ENCODE data around the gene TERF2IP. TPM values are rescaled to one million over a fixed set of nuclear protein-coding genes. Genes with fewer than 3 reads are reported as not detected.
A peak's percentile ranks its signal among the peaks of the same experiment; 100 is the strongest.

The TERF2IP gene
- total and polyA plus RNA-seq, 2 donors (not counting 1 experiment from before 2014, with no cell fraction given) = 47.5 to 54.7 TPM

GRCh38 chr16:75676909-75677308 is 29.3 kb downstream of the TERF2IP start, which contains the start of gene CPHXL2:
CPHXL2 (minus strand) TSS chr16:75677009; CDS start chr16:75676999, 10 bp downstream.
- no peak within 1 kb of the TSS for H3K9ac ChIP-seq (ENCODE audit: insufficient read depth, low read length)
- H3K4me2 ChIP-seq (ENCODE audit: extremely low read depth, insufficient read depth, low read length) = no peak within 1 kb of the TSS
- no peaks in the 10 kb centered on the region for H3K9me3 ChIP-seq (ENCODE audit: control insufficient read depth, insufficient read depth, low read depth, low read length)
- no peaks in the 10 kb centered on the region for H3K79me2 ChIP-seq (ENCODE audit: control insufficient read depth, insufficient read depth, low read length)
- no peak within 1 kb of the TSS for H2AFZ ChIP-seq (ENCODE audit: low read length)
- no peak for TF ChIP-seq CTCF (conservative IDR thresholded peaks at IDR 0.05 in 1 of 2, IDR thresholded peaks at IDR 0.05 in 1 of 2; ENCODE audit: low read depth in 1 of 2, low read length in 2 of 2)
- TF ChIP-seq EZH2 (IDR thresholded peaks at IDR 0.05; ENCODE audit: low read length, missing control alignments) = no peak
- no peaks in the 10 kb centered on the region for H3K27me3 ChIP-seq (ENCODE audit: control insufficient read depth, insufficient read depth, low read length)
- H3K4me3 ChIP-seq (replicated peaks in 1 of 4; ENCODE audit: control extremely low read depth in 1 of 4, insufficient read depth in 1 of 4, low read depth in 3 of 4, low read length in 4 of 4) = no peak within 1 kb of the TSS
- no peaks in the 10 kb centered on the region for H4K20me1 ChIP-seq (ENCODE audit: control insufficient read depth, extremely low read depth, insufficient read depth, low read length)
- no peak for DNase-seq (ENCODE audit: low read depth in 2 of 2)
- H3K36me3 ChIP-seq (ENCODE audit: control insufficient read depth, insufficient read depth, low read length) = no peaks in the 10 kb centered on the region
- no peaks in the 10 kb centered on the region for H3K4me1 ChIP-seq (ENCODE audit: control insufficient read depth, extremely low read depth, insufficient read depth, low read length)
- H3K27ac ChIP-seq (ENCODE audit: insufficient read depth, low read length) = no peak within 1 kb of the TSS

GRCh38 chr16:75679366-75679765 is 31.8 kb downstream of the TERF2IP start:
- DNase-seq (ENCODE audit: low read depth in 2 of 2) = peak in 1 of 2 donors; percentile 20
- Histone ChIP-seq H3K4me3 (replicated peaks in 1 of 4; ENCODE audit: control extremely low read depth in 1 of 4, insufficient read depth in 1 of 4, low read depth in 3 of 4, low read length in 4 of 4) (no peak overlapping the region), H3K36me3 (ENCODE audit: control insufficient read depth, insufficient read depth, low read length) (no peaks in the 10 kb centered on the region), H3K27me3 (ENCODE audit: control insufficient read depth, insufficient read depth, low read length) (no peaks in the 10 kb centered on the region), H3K4me2 (ENCODE audit: extremely low read depth, insufficient read depth, low read length) (no peak overlapping the region), H3K27ac (ENCODE audit: insufficient read depth, low read length) (no peak overlapping the region), H2AFZ (ENCODE audit: low read length) (no peak overlapping the region), H3K9me3 (ENCODE audit: control insufficient read depth, insufficient read depth, low read depth, low read length) (no peaks in the 10 kb centered on the region), H3K9ac (ENCODE audit: insufficient read depth, low read length) (no peak overlapping the region), H3K79me2 (ENCODE audit: control insufficient read depth, insufficient read depth, low read length) (no peaks in the 10 kb centered on the region), H4K20me1 (ENCODE audit: control insufficient read depth, extremely low read depth, insufficient read depth, low read length) (no peaks in the 10 kb centered on the region), H3K4me1 (ENCODE audit: control insufficient read depth, extremely low read depth, insufficient read depth, low read length) (no peaks in the 10 kb centered on the region)
- no peak for TF ChIP-seq EZH2 (IDR thresholded peaks at IDR 0.05; ENCODE audit: low read length, missing control alignments)
- no peak for TF ChIP-seq CTCF (conservative IDR thresholded peaks at IDR 0.05 in 1 of 2, IDR thresholded peaks at IDR 0.05 in 1 of 2; ENCODE audit: low read depth in 1 of 2, low read length in 2 of 2)

GRCh38 chr16:75682308-75682707 is 34.7 kb downstream of the TERF2IP start:
- Histone ChIP-seq H3K27ac (ENCODE audit: insufficient read depth, low read length) (no peak overlapping the region), H3K27me3 (ENCODE audit: control insufficient read depth, insufficient read depth, low read length) (no peaks in the 10 kb centered on the region), H3K4me1 (ENCODE audit: control insufficient read depth, extremely low read depth, insufficient read depth, low read length) (no peaks in the 10 kb centered on the region), H3K9ac (ENCODE audit: insufficient read depth, low read length) (no peak overlapping the region), H3K79me2 (ENCODE audit: control insufficient read depth, insufficient read depth, low read length) (no peaks in the 10 kb centered on the region), H3K36me3 (ENCODE audit: control insufficient read depth, insufficient read depth, low read length) (no peaks in the 10 kb centered on the region), H3K9me3 (ENCODE audit: control insufficient read depth, insufficient read depth, low read depth, low read length) (no peaks in the 10 kb centered on the region), H3K4me3 (replicated peaks in 1 of 4; ENCODE audit: control extremely low read depth in 1 of 4, insufficient read depth in 1 of 4, low read depth in 3 of 4, low read length in 4 of 4) (no peak overlapping the region), H2AFZ (ENCODE audit: low read length) (no peak overlapping the region), H4K20me1 (ENCODE audit: control insufficient read depth, extremely low read depth, insufficient read depth, low read length) (no peaks in the 10 kb centered on the region), H3K4me2 (ENCODE audit: extremely low read depth, insufficient read depth, low read length) (no peak overlapping the region)
- no peak for DNase-seq (ENCODE audit: low read depth in 2 of 2)
- no peak for TF ChIP-seq EZH2 (IDR thresholded peaks at IDR 0.05; ENCODE audit: low read length, missing control alignments)
- TF ChIP-seq CTCF (conservative IDR thresholded peaks at IDR 0.05 in 1 of 2, IDR thresholded peaks at IDR 0.05 in 1 of 2; ENCODE audit: low read depth in 1 of 2, low read length in 2 of 2) = no peak

Measured in fibroblast of lung (primary cell).